Hepatocyte (in vitro differentiated cells): Measurements from ENCODE around the gene MLH3. TPM values are rescaled to one million over a fixed set of nuclear protein-coding genes. Genes with fewer than 3 reads are reported as not detected.

ENCODE experiments used
- DNase-seq: peaks from one replicate; pipeline ENCODE4 v3.0.0-alpha.2; 2016; ENCODE audit warnings: low spot score
- H2AFZ ChIP-seq: fragments of 200-600 bp; sonication (generic); 2 replicates; pipeline ENCODE4 v1.6.0; 2016; ENCODE audit warnings: antibody characterized with exemption, mild to moderate bottlenecking
- H3K27ac ChIP-seq: fragments of 200-600 bp; sonication (generic); 2 replicates; pipeline ENCODE4 v1.5.1; 2016; ENCODE audit warnings: mild to moderate bottlenecking
- H3K27me3 ChIP-seq: fragments of 200-600 bp; sonication (generic); 2 replicates; pipeline ENCODE4 v1.6.1; 2016
- H3K36me3 ChIP-seq: fragments of 200-600 bp; sonication (generic); replicated peaks from 2 replicates; pipeline ENCODE4 v1.5.1; 2016; ENCODE audit warnings: low read depth; ENCODE audit not compliant: insufficient read depth
- H3K4me1 ChIP-seq: fragments of 200-600 bp; sonication (generic); 2 replicates; pipeline ENCODE4 v1.5.1; 2016; ENCODE audit warnings: mild to moderate bottlenecking, moderate library complexity; ENCODE audit not compliant: insufficient read depth
- H3K4me2 ChIP-seq: fragments of 200-600 bp; sonication (generic); 2 replicates; pipeline ENCODE4 v1.6.0; 2016
- H3K4me3 ChIP-seq: fragments of 200-600 bp; sonication (generic); 2 replicates; pipeline ENCODE4 v1.5.1; 2016; ENCODE audit warnings: mild to moderate bottlenecking
- H3K79me2 ChIP-seq: fragments of 200-600 bp; sonication (generic); 2 replicates; pipeline ENCODE4 v1.6.0; 2017; ENCODE audit warnings: mild to moderate bottlenecking
- H3K9me2 ChIP-seq: fragments of 200-600 bp; sonication (generic); replicated peaks from 2 replicates; pipeline ENCODE4 v1.6.0; 2017; ENCODE audit warnings: mild to moderate bottlenecking; ENCODE audit not compliant: insufficient read depth
- H3K9me3 ChIP-seq: fragments of 200-600 bp; sonication (generic); 2 replicates; pipeline ENCODE4 v1.5.1; 2016; ENCODE audit warnings: low read depth, mild to moderate bottlenecking
- H4K20me1 ChIP-seq: fragments of 200-600 bp; sonication (generic); 2 replicates; pipeline ENCODE4 v1.6.0; 2016; ENCODE audit warnings: mild to moderate bottlenecking; ENCODE audit not compliant: insufficient read depth, poor library complexity, severe bottlenecking
- EZH2 ChIP-seq: fragments of 200-600 bp; sonication (generic); IDR thresholded peaks from 2 replicates; pipeline ENCODE4 v1.6.1; 2016; ENCODE audit warnings: antibody characterized with exemption, mild to moderate bottlenecking, borderline replicate concordance
- EZH2phosphoT487 ChIP-seq: fragments of 200-600 bp; sonication (generic); IDR thresholded peaks from one replicate; pipeline ENCODE4 v1.6.1; 2018; ENCODE audit warnings: antibody characterized with exemption, mild to moderate bottlenecking, low read depth, moderate library complexity; ENCODE audit not compliant: unreplicated experiment, severe bottlenecking
- WGBS: methylation state at CpG from one replicate; pipeline ENCODE4 v1.1.6; 2016; ENCODE audit warnings: low lambda C conversion rate; ENCODE audit errors: missing lambda C conversion rate; 5-methylcytosine and 5-hydroxymethylcytosine counted together
- polyA plus RNA-seq: library from polyadenylated mRNA; unstranded; fragments of >200 nt; fragmentation: Nextera tagmentation; extraction: Ambion mirVana; gene quantifications from 2 replicates; pipeline ENCODE4 v1.2.1, GENCODE V29; 2016
- total RNA-seq: library from RNA; depleted of rRNA; stranded (reverse); fragments of >200 nt; gene quantifications from 2 replicates; pipeline ENCODE4 v1.2.3, GENCODE V29; 2014
- TF ChIP-seq, protein P1 (sequence below): fragments of 200-600 bp; sonication (generic); IDR thresholded peaks from 2 replicates; pipeline ENCODE4 v1.5.1; 2016; ENCODE audit warnings: antibody characterized with exemption, mild to moderate bottlenecking; ENCODE audit not compliant: poor library complexity

Gene MLH3
- total and polyA plus RNA-seq, 2 experiments from 2014 or later: 8.5 to 15.6 TPM

DNA sequence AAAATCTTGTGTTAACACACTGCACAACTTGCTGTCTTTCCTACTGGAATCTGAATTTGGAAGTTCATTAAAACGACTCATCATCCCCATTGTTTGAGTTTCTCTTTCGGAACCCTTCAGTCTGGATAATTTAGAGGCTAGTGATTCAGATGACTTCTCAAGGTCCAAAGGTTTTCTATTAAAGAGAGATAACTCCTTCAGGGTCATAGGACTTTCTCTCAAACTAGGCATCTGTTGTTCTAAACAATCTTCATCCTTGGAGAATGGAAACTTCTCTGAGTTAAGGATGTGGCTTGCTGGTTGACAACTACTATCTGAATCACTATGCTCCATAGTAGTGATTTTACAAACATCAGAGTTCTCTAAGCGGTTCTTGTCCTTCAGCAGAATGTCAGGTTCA is 4.4 kb downstream of the MLH3 start:
- no peaks in the 10 kb centered on the region for H4K20me1 ChIP-seq
- peak overlapping the region; percentile 22 for H3K27ac ChIP-seq

DNA sequence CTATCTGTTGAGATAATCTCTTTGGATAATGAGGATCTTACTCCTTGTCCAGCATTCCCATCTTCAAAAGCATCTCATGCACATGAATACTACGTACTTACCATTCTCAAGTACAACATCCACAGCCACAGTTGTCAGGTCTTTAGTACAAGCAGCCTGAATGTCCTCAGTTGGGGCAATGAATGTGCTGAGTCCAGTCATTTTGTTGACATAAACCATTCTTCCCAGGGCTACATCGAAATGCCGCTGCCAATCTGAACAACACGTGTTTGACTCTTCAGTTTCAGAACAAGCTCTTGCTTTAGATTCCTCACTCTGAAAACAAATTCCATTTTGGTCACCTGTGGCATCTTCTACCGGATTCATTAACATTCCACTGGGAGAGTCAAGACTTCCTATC is 5.0 kb downstream of the MLH3 start:
- WGBS: 94% methylated on average over 5 of the region's 5 CpGs
- TF ChIP-seq EZH2: no peak
- TF ChIP-seq, protein P1, sequence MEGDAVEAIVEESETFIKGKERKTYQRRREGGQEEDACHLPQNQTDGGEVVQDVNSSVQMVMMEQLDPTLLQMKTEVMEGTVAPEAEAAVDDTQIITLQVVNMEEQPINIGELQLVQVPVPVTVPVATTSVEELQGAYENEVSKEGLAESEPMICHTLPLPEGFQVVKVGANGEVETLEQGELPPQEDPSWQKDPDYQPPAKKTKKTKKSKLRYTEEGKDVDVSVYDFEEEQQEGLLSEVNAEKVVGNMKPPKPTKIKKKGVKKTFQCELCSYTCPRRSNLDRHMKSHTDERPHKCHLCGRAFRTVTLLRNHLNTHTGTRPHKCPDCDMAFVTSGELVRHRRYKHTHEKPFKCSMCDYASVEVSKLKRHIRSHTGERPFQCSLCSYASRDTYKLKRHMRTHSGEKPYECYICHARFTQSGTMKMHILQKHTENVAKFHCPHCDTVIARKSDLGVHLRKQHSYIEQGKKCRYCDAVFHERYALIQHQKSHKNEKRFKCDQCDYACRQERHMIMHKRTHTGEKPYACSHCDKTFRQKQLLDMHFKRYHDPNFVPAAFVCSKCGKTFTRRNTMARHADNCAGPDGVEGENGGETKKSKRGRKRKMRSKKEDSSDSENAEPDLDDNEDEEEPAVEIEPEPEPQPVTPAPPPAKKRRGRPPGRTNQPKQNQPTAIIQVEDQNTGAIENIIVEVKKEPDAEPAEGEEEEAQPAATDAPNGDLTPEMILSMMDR: no peak
- no peak for TF ChIP-seq EZH2phosphoT487
- Histone ChIP-seq H3K9me3 (no peaks in the 10 kb centered on the region), H3K4me1 (peaks cover 16% of the 10 kb centered on the region), H3K4me3 (no peak overlapping the region), H3K36me3 (no peaks in the 10 kb centered on the region), H3K79me2 (peaks cover 43% of the 10 kb centered on the region), H3K27me3 (no peaks in the 10 kb centered on the region), H3K27ac (peak overlapping the region; percentile 22), H3K4me2 (no peak overlapping the region), H2AFZ (no peak overlapping the region), H3K9me2 (no peaks in the 10 kb centered on the region), H4K20me1 (no peaks in the 10 kb centered on the region)
- DNase-seq: no peak

More for the DNA sequence above, 4.4 kb downstream of the MLH3 start:
- H2AFZ ChIP-seq: no peak overlapping the region
- H3K9me3 ChIP-seq: no peaks in the 10 kb centered on the region
- H3K36me3 ChIP-seq: no peaks in the 10 kb centered on the region
- peaks cover 15% of the 10 kb centered on the region for H3K4me1 ChIP-seq
- H3K79me2 ChIP-seq: peaks cover 43% of the 10 kb centered on the region
- no peaks in the 10 kb centered on the region for H3K27me3 ChIP-seq
- no peak overlapping the region for H3K4me2 ChIP-seq
- TF ChIP-seq EZH2 (no peak), EZH2phosphoT487 (no peak)
- TF ChIP-seq, protein P1: no peak
- no peak overlapping the region for H3K4me3 ChIP-seq
- 90% methylated on average over 3 of the region's 3 CpGs for WGBS
- H3K9me2 ChIP-seq: no peaks in the 10 kb centered on the region
- no peak for DNase-seq

GRCh38 chr14:75044752-75045151 is 6.5 kb downstream of the MLH3 start:
- Histone ChIP-seq H3K4me3 (no peak overlapping the region), H3K36me3 (no peaks in the 10 kb centered on the region), H3K9me3 (no peaks in the 10 kb centered on the region), H3K79me2 (peaks cover 34% of the 10 kb centered on the region), H2AFZ (no peak overlapping the region), H3K4me2 (peak overlapping the region; percentile 28), H3K9me2 (no peaks in the 10 kb centered on the region), H4K20me1 (no peaks in the 10 kb centered on the region), H3K27ac (peak overlapping the region; percentile 32), H3K4me1 (peaks cover 8% of the 10 kb centered on the region), H3K27me3 (no peaks in the 10 kb centered on the region)
- DNase-seq: no peak
- TF ChIP-seq, protein P1: no peak
- TF ChIP-seq EZH2phosphoT487 (no peak), EZH2 (no peak)
- WGBS: 71% methylated on average over 8 of the region's 8 CpGs

DNA sequence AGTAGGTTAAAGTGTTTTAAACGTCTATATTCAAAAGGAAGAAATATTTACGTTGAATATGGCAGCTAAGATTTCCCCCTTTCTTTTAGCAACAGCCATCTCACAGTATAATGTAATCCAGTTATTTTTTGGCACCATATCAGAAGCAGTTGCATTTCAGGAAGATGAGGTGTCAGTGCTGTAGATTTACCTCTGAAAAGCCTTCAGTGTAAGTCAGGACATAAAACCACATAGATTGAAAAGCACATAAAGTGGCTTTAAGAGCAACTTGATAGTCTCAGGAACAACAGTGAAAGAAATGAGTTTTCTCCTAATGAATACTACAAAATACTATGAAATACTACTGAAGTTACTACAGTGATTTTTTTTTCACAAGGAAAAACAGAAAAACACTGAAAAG is 6.9 kb downstream of the MLH3 start:
- H3K27me3 ChIP-seq: no peaks in the 10 kb centered on the region
- peak overlapping the region; percentile 32 for H3K27ac ChIP-seq
- H4K20me1 ChIP-seq: no peaks in the 10 kb centered on the region
- no peak overlapping the region for H3K4me3 ChIP-seq
- no peaks in the 10 kb centered on the region for H3K36me3 ChIP-seq
- H3K9me3 ChIP-seq: no peaks in the 10 kb centered on the region
- no peak for TF ChIP-seq EZH2phosphoT487
- TF ChIP-seq, protein P1: no peak
- H3K9me2 ChIP-seq: no peaks in the 10 kb centered on the region
- H3K4me1 ChIP-seq: peaks cover 8% of the 10 kb centered on the region
- H3K4me2 ChIP-seq: peak overlapping the region; percentile 28
- no peak overlapping the region for H2AFZ ChIP-seq
- 48% methylated on average over 2 of the region's 2 CpGs for WGBS
- DNase-seq: no peak
- H3K79me2 ChIP-seq: peaks cover 29% of the 10 kb centered on the region
